NCI-H2227 treated with DMSO at 0.1 percent for 48 hours (cell line): ENCODE measurements around the gene WDR54.
A peak's percentile ranks its signal among the peaks of the same experiment; 100 is the strongest.
"Not testable (repeated sequence)": the region's sequence is repeated elsewhere in the genome, so short reads cannot be mapped to it uniquely, and the experiment has no call there.

Source experiments
- DNase-seq: peaks from one replicate; lab custom pipeline; 2025; lab: John Stamatoyannopoulos, UW

The WDR54 gene

GRCh38 chr2:74429487-74430451, 8.2 kb downstream of the WDR54 start:
- no peak for DNase-seq

GRCh38 chr2:74430502-74430901, 9.0 kb downstream of the WDR54 start:
- DNase-seq, result no peak

- no peak for DNase-seq
Observed at GRCh38 chr2:74436111-74436805, 14.7 kb downstream of the WDR54 start.

GRCh38 chr2:74436848-74437695, 15.5 kb downstream of the WDR54 start:
- DNase-seq, result no peak

- no peak for DNase-seq
Observed at GRCh38 chr2:74438248-74438647, 16.7 kb downstream of the WDR54 start.

GRCh38 chr2:74439373-74439772, 17.8 kb downstream of the WDR54 start:
- no peak for DNase-seq

- DNase-seq, result peak; percentile 30
Observed at GRCh38 chr2:74439803-74440377, 18.4 kb downstream of the WDR54 start.

- peak; percentile 67 for DNase-seq
Observed at GRCh38 chr2:74440378-74441169, 19.0 kb downstream of the WDR54 start.

GRCh38 chr2:74441170-74441689, 19.7 kb downstream of the WDR54 start:
- no peak for DNase-seq

- no peak for DNase-seq
Observed at GRCh38 chr2:74441690-74442482, 20.4 kb downstream of the WDR54 start, which contains the start of gene RTKN. TSS of gene RTKN (minus strand) at chr2:74441937. CDS start at chr2:74441816, 121 bp downstream.

- not testable (repeated sequence) for DNase-seq
Observed at GRCh38 chr2:74442483-74443297, 21.2 kb downstream of the WDR54 start.

- DNase-seq, result no peak
Observed at GRCh38 chr2:74444498-74445318, 23.2 kb downstream of the WDR54 start.

GRCh38 chr2:74447230-74447999, 25.9 kb downstream of the WDR54 start:
- DNase-seq, result no peak

- no peak for DNase-seq
Observed at GRCh38 chr2:74448771-74449170, 27.2 kb downstream of the WDR54 start.

GRCh38 chr2:74450570-74451190, 29.1 kb downstream of the WDR54 start:
- DNase-seq, result no peak

- peak; percentile 99 for DNase-seq
Observed at GRCh38 chr2:74454654-74455511, 33.4 kb downstream of the WDR54 start, which contains the start of gene INO80B. TSS of gene INO80B (plus strand) at chr2:74455087. CDS start at chr2:74455117, 30 bp downstream.
